ENCODE measurements around the gene HTT.
A peak's percentile ranks its signal among the peaks of the same experiment; 100 is the strongest.
"Not testable (repeated sequence)": the region's sequence is repeated elsewhere in the genome, so short reads cannot be mapped to it uniquely, and the experiment has no call there.

HTT gene

GRCh38 chr4:3085948-3086670 lies 11.6 kb downstream of the HTT start:
- no peak for DNase-seq

GRCh38 chr4:3087115-3087797 lies 12.8 kb downstream of the HTT start:
- no peak for DNase-seq

GRCh38 chr4:3091464-3091863 lies 17.0 kb downstream of the HTT start:
- DNase-seq, result no peak

GRCh38 chr4:3094701-3095100 lies 20.2 kb downstream of the HTT start:
- not testable (repeated sequence) for DNase-seq

GRCh38 chr4:3096202-3096601 lies 21.7 kb downstream of the HTT start:
- DNase-seq, result no peak

DNA sequence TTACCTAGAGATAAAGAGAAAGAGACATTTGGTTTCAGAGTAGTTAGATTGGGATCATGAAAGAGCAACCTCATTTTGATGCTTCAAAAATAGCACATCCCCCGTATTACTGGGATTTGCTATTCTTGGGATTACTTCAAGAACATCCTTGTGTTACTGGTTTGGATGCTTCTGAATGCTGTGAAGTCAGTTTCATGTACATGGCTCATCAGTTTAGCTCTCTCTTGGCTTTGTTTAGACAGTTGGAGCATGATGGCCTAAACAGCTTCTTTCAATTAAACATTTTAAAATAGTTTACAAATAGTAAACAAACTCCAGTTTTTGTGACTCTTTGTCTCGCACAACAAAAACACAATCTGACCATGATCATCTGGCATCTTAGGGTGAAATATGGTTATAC lies 23.9 kb downstream of the HTT start:
- DNase-seq, result no peak

DNA sequence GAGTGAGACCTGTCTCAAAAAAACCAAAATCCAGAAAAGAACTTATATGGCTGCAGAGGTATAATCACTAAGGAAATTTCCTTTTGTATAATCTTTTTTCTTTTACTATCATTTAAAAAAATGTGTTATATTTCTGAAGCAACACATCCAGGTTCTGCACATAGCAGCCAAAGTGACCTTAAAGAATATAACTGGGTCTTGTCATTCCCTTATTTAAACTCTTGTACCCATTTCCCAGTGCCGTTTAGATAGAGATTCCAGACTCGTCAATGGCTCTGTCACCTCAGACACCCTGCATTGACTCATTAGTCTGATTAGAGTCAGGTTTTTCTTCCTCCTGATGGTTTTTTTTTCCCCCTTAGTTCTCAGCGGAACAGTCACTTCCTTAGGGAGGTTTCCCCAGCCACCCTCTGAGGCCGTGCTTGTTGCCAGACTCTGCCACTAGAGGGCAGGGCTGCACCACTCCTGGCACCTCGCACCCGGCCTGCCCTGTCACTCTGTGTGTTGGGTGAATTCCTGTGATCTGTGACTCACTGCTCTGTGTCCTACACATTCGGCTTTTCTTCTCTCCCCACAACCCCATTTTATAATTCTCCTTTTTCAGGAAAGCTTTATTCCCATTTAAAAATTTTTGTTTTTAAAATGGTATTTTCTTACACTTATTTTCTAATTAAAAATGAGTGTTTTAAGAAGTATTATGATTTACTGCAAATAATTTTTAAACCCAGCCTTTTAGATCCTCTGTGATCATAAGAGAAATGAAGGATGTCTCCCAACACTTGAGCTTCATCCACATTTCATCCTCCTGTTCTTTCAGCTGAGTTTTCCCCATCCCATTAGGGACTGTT lies 32.1 kb downstream of the HTT start:
- DNase-seq, result peak; percentile 81

DNA sequence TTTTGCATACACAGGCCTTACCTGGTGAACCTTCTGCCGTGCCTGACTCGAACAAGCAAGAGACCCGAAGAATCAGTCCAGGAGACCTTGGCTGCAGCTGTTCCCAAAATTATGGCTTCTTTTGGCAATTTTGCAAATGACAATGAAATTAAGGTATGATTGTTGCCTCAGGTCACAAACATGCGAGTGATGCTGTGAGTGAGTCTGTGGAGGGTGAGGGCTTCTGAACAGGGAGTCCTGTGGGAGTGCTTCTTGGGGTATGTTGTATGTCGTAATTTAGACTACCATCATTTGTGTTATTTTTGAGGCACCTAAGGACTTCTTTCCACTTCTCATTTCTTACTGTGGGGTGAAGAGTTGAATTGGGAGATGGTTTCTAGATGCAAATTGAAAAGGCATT lies 32.8 kb downstream of the HTT start:
- no peak for DNase-seq

GRCh38 chr4:3107691-3108121 lies 33.2 kb downstream of the HTT start:
- no peak for DNase-seq

DNA sequence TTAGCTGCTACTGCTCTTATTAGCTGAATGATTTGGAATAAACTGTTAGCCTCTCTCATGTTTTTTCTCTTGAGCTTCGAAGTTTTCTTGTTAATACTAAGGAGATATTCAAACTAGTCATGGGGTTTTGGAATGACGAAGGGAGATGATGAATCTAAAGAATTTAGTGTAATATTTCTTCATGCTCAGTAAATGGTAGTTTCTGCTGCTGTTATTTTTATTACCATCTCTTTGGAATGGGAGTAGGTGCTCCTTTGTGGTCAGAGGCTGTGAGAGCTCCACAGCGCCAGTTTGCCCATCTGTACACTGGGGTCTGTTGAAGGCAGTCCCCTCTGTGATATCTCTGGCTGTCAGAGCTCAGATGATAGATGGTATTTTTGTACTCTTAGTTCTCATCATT lies 33.7 kb downstream of the HTT start:
- DNase-seq, result no peak

- DNase-seq, result no peak
These were observed 37.0 kb downstream of the HTT start for GRCh38 chr4:3111461-3111860.

DNA sequence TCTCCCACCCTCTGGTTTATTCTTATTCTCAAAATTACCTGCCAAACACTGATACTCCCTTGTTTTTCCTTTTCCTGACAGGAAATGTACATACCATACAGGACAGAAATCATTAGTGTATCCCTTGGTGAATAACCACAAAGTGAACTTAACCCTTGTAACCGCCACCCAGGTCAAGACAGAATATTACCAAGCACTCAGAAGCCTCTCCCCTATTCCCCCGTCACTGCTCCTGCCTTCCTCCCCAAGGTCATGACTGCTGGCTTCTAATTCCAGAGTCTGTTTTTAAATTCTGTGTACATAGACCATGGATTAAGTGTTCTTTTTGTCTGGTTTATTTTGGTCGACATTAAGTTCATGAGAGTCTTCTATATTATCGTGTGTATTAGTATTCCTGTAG lies 37.7 kb downstream of the HTT start:
- DNase-seq, result no peak

DNA sequence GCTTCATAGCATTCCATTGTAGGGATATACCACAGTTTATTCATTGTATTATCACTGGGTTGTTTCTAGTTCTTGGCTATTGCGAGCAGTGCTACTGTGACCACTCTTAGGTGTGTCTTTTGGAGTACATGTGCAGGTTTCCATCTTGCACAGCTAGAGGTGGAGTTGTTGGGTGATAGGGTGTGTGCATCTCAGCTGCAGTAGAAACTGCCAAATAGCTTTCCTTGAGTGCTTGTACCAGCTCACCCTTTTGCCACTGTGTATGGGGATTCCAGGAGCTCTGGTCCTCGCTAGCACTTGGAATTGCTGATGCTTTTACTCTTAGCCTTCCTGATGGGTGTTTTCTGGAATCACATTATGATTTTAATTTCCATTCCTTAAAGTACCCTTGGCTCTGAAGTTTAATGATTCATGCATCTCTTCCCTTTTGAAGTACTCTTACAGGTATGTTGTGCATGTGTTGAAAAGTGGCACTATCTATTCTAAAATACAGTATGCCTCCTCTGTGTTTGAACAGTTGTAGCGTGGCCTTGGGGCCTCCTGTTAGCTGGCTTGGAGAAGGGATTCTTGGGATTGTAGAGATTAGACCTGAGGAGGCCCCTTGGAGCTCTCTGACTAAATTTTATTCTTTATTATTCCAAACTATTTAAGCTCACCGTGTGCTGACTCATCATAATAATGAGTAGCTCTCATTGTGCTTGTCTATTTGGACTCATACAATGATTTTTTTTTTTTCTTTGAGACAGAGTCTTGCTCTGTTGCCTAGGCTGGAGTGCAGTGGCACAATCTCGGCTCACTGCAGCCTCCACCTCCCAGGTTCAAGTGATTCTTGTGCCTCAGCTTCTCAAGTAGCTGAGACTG lies 38.4 kb downstream of the HTT start:
- DNase-seq, result no peak

- DNase-seq, result no peak
These were observed 39.9 kb downstream of the HTT start for GRCh38 chr4:3114377-3114776.

DNA sequence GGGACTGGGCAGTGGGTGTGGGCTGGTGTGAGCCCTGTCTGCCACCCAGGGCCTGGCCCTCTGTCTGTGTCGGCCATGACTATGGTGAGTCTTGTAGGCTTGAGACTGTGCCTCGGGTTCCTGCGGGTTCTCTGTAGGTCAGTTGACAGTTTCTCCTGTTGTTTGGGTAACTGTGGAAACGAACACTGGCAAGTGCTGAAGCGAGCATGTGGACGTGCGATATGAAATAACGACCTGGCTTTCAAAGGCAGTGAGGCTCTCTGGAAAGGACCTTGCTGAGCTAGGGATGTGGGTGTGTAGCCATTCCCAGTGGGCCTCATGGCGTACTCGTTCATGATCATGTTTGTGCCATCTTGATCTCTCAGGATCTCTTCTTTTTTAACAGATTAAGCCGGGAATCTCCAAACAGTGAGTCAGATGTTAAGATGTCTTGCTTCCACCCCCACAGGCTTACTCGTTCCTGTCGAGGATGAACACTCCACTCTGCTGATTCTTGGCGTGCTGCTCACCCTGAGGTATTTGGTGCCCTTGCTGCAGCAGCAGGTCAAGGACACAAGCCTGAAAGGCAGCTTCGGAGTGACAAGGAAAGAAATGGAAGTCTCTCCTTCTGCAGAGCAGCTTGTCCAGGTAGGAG lies 41.3 kb downstream of the HTT start:
- DNase-seq, result no peak

GRCh38 chr4:3116955-3117354 lies 42.5 kb downstream of the HTT start:
- DNase-seq, result no peak

GRCh38 chr4:3118312-3118711 lies 43.8 kb downstream of the HTT start:
- DNase-seq, result no peak

- DNase-seq, result no peak
These were observed 45.0 kb downstream of the HTT start for GRCh38 chr4:3119464-3119863.

GRCh38 chr4:3121110-3121509 lies 46.6 kb downstream of the HTT start:
- DNase-seq, result no peak

DNA sequence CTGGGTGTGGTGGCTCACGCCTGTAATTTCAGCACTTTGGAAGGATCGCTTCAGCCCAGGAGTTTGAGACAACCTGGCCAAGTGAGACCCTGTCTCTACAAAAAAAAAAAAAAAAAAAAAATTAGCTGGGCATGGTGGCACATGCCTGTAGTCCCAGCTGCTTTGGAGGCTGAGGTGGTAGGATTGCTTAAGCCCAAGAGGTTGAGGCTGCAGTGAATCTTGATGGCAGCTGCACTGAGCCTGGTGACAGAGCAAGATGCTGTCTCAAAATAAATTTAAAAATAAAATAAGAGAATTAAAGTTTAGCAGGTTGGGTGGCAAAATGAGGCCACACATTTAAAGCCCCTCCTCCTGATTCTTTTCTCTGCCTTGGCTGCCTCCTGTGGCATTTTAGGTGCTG lies 47.1 kb downstream of the HTT start:
- DNase-seq, result no peak

GRCh38 chr4:3122081-3122563 lies 47.6 kb downstream of the HTT start:
- DNase-seq, result no peak

- no peak for DNase-seq
These were observed 48.7 kb downstream of the HTT start for GRCh38 chr4:3123181-3123671.
